IPS-NIHi7 (cell line): ENCODE measurements around the gene AGRN.
"Not testable (repeated sequence)": the region's sequence is repeated elsewhere in the genome, so short reads cannot be mapped to it uniquely, and the experiment has no call there.

Experiments used
- DNase-seq: peaks from one replicate; pipeline ENCODE4 v3.0.0; 2012; ENCODE audit warnings: mixed read lengths; ENCODE audit errors: extremely low spot score

Gene AGRN

DNA sequence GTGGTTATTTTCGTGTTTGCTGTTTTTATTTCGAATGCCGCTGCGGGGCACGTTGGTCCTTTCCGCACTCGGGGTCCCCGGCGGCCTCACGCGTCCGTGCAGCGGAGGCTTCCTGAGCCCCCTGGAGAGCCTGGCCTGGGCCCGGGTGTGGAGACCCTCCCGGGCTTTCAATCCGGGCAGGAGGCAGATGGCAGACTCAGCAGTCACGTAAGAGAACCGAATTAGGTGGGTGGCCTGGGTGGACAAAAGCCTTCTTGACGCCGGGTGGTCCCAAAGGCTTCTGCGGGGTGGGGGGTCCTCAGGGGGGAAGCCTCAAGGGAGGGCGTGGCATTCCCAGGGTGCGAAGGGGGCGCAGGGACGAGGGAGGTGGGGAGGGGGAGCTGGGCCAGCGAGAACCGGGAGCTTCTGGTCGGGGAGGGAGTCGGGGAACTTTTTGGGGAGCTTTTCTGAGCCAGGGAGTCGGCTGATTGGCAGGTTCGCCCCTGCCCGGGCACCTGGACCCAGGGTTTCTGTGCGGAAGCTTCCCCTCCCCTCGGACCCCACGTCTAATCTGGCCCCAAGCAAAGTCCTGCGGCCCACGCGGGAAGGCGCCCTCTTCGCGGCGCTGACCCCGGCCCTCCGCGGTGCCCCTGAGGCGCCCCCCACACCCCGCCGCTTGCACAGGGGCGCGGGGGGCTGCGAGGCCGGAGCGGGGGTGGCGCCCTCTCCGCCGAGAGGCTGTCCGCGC is 18.7 kb upstream of the AGRN start:
- no peak for DNase-seq

DNA sequence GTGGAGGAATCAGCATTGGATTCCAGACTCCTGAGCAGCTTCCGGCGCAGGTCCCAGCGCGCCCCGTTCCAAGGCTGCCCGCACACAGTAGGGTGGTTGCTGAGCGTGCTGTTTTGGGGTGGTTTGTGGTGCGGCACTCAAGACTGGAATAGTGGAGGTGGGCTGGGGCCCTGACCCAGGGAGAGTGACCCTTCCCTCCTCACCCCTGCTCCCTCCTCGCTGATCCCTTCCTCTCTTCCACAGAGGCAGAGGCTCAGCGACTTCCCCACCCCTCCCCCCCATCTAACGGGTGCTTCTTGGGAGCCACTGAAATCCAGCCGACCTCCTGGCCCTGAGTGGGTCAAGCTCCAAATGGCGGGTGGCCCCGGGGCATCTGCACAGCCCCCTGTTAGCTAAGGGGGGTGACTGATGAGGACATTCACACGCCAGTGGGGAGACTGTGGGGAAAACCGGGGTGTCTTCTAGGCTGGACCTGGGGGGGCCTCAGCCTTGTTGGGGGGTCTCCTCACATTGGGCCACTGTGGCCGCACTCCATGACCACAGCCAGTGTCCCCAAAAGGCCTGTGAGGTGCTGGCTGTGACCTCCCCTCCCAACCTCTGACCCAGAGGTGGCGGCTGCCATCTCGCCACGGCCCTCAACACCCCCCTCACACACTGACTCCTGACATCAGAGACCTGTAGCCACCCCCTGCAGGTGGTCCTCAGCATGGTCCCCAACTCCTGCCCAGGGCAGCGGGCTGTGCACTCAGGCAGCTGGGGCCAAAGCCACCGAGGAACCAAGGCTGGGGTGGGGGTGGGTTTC is 16.1 kb upstream of the AGRN start:
- DNase-seq: no peak

DNA sequence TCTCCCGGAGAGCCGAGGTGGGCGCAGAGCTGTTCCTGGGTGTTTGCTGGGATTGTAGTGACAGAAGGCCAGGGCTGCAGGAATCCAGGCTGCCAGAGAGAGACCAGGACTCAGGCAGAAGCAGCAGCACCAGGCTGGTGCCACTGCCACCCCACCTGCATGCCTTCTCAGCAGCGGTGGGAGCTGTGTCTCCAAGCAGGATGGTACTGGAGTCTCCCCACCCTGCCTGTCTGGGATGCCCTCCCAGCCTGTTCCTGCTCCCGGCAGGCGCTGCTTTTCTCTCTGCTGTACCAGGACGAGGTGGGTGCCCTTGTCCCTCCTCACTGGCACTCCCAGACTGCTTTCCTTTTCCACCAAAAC is 15.5 kb upstream of the AGRN start:
- DNase-seq: no peak

DNA sequence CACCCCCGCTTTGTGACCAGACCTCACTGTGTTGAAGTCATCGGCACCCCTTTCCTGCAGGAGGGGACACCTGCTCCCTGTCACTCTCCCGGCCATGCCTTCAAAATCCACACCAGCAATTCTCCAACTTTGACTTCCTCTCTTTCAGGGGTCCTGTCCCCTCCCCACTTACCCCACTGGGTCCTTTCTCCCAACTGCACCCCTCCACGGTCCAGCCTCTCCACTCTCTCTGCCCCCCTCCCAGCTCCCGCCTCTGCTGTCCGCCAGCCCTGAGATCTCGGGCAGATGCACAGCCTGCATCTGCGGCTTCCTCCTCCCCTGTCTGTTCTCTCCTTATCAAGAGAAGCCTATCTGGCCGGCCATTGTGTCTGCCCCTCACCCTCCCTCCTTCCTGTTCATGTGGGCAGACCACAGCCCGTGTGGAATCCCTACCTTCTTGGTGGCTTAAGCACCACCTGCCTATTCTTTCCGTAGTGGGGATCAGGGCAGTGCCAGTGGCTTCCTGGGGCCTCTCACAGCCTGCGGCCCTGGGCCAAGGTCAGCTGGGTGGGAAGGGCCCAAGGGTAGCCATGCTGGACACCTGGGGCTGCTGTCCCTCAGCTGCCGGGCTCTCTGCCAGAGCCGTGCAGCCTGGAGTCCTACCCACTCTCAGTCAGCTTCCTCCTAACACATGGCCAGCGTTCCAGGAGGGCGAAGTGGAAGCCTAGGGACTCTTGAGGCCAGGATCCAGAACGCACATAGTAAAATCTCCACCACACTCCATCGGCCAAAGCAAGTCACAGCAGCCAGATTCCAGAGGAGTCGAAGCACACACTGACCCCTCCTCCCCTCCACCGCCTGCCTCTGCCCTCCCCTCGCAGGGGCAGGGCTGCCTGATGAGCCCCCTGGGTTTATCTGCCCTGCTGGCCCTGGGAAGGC is 14.9 kb upstream of the AGRN start:
- DNase-seq: no peak

DNA sequence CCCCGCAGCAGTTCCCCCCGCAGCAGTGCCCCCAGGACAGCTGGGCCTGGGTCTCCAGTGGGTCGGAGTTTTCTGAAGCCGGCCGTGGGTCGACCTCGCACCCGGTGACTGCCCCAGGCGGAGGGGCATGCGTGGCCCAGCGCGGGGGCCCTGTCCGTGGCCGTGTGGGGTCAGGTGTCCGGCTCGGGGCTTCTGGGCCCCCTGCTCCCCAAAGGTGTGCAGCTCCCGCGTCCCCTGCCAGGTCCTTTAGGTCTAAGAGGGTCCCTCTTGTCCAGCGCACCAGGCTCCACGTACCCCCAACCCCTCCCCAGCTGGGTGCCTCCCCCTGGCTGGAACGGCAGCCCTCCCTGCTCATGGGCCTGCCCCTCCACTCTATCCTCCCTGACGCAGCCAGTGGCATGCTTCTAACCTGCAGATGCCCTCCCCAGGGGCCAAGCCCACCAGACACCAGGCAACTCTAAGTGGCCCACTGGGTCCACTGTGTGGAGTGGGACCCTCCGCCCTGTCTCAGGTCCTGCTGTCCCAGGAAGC is 14.1 kb upstream of the AGRN start:
- no peak for DNase-seq

DNA sequence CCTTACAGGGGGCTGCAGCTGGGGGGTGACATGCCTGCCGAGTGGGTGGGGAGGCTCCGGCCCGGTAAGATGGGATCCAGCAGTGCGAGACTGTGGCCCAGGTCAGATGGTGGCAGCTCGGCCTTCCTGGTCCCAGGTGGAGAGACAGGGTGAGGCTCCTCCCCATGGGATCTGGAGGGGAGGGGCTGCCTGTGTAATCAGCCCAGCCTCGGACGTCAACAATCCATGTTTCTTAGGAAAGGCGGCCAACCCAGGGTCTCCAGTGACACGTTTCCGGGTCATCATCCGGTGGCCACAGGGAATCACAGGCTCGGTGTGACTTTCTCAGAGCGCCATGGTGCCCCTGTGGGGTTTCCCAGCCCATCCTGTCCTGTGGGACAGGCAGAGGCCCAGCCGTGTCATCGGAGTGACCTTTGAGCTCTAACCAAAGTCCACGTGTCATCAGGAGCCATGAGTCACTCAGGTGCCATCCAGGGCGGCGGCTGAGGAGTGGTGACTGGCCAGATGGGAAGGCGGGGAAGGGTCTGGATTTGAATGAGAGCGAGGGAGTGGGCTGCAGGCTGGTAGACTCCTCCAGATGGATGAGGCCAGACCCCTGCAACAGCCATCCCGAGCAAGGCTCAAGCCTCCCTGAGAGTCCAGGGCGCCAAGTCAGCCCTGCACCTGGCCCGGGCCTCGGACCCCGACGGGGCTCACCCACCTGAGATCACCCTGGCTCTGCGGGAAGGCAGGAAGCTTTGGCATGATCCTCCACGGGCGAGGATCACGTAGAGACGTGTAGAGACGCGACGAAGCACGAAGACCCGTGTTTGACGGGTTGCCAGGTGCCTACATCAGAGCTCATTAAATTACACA is 13.4 kb upstream of the AGRN start:
- no peak for DNase-seq

DNA sequence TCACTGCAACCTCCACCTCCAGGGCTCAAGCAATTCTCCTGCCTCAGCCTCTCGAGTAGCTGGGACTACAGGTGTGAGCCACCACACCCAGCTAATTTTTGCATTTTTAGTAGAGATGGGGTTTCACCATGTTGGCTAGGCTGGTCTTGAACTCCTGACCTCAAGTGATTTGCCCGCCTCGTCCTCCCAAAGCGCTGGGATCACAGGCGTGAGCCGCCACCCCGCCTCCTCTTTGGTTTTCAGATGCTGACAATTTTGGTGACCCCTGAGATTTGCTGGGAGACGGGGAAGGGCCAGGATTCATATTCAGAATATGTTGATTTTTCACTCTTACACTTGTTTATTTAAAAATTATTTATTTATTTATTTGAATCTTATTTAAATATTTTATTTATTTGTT is 9.8 kb upstream of the AGRN start:
- DNase-seq: not testable (repeated sequence)

DNA sequence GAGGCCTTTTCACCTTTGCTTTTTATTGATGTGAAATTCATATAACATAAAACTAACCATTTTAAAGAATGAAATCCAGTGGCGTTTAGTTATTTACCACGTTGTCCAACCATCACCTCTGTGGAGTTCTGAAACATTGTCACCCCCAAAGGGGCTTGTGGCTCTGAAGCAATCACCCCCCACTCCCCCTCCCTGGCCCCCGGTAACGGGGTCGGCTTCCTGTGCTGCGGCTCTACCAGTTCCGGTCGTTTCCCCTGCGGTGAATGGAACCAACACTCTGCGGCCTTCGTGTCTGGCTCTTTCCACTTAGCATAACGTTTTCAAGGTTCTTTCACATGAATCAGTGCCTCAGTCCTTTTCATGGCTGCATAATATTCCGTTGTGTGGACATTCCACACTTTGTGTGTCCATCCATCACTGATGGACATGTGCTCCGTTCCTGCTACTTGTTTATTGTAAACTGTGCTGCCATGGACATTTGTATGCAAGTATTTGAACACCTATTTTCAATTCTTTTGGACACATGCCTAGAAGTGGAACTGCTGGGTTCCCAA is 8.4 kb upstream of the AGRN start:
- DNase-seq: no peak

DNA sequence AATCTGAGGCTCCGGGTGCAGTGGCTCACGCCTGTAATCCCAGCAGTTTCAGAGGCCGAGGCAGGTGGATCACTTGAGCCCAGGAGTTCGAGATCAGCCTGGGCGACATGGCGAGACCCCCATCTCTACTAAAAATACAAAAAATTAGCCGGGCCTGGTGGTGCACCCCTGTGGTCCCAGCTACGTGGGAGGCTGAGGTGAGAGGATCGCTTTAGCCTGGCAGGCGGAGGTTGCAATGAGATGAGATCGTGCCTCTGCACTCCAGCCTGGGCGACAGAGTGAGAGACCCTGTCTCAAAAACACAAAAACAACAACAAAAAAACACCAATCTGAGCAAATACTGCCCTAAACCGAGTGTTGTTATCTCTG is 7.2 kb upstream of the AGRN start:
- not testable (repeated sequence) for DNase-seq

DNA sequence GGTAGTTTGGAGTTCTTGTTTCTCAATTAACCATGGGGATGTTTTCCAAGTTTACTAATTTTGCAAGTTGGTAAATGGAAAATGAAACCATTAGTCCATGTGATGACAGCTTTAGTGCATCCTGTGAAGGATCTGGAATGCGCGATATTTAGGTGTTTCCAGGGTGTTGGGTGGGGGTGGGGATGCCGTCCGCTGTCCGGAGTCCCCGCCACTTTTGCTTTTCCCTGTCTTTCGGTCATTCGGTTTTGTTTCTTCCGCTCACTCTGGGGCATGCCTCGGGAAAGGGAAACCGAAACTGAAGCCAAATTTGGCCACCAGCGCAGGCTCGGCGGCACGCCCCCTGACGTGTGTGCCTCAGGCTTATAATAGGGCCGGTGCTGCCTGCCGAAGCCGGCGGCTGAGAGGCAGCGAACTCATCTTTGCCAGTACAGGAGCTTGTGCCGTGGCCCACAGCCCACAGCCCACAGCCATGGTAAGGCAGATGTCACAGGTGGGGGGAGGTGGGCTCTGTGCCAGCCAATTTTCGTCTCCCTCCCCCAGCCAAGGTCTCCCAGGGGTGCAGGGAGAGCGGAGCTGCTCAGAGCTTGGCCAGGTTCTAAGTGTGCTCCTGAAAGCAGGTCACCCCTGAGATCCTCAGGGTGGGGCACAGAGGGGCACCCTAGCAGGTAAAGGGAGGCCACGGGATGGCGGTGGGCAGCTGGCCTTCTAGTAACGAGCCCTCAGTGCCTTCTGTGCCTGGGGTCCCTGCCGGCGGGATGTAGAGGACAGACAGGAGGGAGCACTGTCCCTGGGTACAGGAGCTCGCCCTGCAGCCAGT is 6.6 kb upstream of the AGRN start, which contains the start of gene ISG15:
Gene ISG15, plus strand, starts transcription at position 393 of the 817 bp plus-strand sequence. Its CDS starts 77 bp downstream, at position 470.
- DNase-seq: peak; percentile 63

DNA sequence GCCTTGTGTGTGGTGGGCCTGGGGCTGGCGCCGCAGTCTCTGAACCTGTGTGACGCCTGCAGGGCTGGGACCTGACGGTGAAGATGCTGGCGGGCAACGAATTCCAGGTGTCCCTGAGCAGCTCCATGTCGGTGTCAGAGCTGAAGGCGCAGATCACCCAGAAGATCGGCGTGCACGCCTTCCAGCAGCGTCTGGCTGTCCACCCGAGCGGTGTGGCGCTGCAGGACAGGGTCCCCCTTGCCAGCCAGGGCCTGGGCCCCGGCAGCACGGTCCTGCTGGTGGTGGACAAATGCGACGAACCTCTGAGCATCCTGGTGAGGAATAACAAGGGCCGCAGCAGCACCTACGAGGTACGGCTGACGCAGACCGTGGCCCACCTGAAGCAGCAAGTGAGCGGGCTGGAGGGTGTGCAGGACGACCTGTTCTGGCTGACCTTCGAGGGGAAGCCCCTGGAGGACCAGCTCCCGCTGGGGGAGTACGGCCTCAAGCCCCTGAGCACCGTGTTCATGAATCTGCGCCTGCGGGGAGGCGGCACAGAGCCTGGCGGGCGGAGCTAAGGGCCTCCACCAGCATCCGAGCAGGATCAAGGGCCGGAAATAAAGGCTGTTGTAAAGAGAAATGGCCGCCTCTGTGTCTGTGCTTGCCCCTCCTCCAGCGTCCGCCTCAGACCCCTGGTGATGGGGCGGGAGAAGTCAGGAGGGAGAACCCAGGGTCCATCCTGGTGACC is 5.8 kb upstream of the AGRN start:
- no peak for DNase-seq

DNA sequence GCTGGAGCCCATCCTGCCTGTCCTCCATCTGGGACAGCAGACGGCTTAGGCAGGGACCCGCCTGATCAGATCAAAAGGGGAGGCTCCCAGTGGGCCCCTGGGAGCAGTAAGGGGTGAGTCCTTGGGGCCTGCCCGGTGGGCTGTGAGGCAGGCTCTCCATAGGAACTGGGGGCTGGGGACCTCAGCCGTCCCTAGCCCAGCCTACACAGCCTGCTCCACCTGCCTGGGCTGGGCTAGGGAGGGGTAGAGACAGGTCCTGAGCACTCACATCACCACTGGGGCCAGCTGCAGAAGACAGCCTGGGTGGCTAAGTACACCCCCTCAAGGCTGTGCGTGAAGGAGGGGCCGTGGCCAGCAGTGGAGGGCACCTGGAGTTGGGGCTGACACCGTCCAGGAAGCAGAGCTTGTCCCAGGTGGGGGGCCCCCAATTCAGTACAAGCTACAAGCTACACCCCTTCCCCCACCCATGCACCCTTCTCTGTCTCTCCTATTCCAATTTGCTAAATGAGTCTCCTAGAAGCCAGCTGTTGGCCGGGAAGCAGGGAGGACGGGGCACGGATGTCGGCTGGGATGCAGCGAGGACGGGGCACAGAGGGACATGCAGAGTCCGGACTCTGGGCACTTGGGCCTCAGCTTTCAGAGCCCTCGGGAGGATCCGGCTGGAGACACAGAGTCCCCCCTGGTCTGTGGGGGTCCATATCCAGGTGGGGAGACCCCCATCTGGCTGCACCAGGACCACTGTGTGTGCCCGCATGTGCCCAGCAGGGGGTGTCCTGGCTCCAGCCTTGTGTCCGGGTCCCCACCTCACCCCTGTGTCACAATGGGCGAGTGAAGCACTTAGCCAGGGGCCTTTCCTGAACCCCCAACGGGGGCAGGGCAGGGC is 4.9 kb upstream of the AGRN start:
- DNase-seq: no peak

DNA sequence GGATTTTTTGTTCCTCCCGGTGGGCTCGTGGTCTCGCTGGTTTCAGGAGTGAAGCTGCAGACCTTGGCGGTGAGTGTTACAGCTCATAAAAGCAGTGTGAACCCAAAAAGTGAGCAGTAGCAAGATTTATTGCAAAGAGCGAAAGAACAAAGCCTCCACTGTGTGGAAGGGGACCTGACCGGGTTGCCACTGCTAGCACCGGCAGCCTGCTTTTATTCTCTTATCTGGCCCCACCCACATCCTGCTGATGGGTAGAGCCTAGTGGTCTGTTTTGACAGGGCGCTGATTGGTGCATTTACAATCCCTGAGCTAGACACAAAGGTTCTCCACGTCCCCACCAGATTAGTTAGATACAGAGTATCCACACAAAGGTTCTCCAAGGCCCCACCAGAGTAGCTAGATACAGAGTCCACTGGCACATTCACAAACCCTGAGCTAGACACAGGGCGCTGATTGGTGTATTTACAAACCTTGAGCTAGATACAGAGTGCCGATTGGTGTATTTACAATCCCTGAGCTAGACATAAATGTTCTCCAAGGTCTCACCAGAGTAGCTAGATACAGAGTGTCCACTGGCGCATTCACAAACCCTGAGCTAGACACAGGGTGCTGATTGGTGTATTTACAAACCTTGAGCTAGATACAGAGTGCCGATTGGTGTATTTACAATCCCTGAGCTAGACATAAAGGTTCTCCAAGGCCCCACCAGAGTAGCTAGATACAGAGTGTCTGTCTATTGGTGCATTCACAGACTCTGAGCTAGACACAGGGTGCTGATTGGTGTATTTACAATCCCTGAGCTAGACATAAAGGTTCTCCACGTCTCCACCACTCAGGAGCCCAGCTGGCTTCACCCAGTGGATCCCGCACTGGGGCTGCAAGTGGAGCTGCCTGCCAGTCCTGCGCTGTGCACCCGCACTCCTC is 2.3 kb upstream of the AGRN start:
- not testable (repeated sequence) for DNase-seq

DNA sequence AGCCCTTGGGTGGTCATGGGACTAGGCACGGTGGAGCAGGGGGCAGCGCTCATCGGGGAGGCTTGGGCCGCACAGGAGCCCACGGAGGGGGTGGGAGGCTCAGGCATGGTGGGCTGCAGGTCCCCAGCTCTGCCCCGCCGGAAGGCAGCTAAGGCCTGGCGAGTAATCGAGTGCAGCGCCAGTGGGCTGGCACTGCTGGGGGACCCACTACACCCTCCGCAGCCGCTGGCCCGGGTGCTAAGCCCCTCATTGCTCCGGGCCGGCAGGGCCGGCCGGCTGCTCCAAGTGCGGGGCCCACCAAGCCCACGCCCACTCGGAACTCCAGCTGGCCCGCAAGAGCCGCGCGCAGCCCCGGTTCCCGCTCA is 1.6 kb upstream of the AGRN start:
- DNase-seq: not testable (repeated sequence)

DNA sequence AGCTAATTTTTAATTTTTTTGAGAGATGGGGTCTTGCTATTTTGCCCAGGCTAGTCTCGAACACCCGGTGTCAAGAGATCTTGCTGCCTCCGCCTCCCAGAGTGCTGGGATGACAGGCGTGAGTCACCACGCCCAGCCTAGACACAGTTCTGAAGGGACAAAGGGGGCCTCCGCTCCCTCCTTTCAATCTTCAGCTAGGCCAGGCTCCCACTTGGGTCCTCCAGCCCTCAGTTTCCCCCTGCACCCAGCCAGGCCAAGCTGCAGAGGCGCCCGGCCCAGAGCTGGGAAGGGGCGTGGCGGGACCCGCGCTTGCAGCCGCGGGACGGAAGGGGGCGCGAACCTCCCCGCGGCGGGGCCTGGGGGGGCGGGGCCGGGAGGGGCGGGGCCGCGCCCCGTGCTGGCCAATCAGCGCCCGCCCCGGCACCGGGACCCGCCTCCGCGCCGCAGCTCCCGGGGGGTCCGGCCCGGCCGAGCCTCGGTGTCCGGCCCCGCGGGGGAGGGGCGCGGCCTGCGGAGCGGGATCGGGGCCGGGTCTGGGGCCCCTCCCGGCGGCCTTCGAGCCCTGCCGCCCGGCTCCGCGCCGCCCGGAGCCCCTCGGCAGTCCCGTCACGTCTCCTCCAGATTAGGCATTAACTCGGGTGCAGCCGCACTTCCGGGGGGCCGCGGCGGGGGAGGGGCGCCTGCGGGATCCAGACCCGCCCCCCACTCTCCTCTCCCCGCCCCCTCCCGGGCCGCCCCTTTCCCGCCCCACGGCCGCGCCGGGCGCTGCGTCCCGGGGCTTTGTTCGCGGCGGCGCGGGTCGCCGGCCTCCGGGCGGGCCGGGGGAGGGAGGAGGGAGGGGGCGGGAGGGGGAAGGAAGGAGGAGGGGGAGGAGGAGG is 559 bp upstream of the AGRN start:
- DNase-seq: peak; percentile 86

DNA sequence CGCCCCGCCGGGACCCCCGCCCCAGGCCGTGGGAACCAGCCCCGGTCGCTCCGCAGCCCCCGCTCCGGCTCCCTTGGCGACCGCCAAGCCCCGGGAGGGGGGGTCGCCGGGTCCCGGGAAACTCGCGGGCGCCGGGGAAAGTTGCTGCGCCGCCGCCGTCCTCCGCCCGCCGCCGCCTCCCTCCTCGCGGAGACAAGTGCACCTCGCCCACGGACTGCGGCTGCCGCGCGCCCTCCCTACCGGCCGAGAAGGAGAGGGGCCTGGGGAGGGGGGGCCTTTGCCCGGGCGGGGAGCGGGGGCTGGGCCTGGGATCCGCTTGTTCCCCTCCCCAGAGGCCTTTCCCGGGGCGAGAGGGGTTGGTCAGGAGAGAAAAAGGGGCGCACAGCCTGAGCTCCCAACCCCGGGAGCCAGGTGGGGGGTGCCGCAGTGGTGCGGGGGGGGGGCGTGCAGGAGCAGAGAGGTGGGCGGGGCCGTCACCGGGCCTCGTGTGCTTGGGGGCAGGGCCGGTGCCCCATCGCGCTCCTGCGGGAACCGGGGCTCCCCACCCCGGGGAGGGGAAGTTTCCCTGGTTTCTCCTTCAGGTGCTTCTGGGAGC is 592 bp downstream of the AGRN start:
- no peak for DNase-seq
